Transverse colon (tissue), 4 donors: Measurements from ENCODE around the gene PTPN4. TPM values are rescaled to one million over a fixed set of nuclear protein-coding genes. Genes with fewer than 3 reads are reported as not detected.

Experiments used
- DNase-seq: peaks from one replicate; pipeline ENCODE4 v3.0.0-alpha.2; 2019
- H3K27ac ChIP-seq, 4 donors: fragments of 200-600 bp; sonication (generic); 2 replicates each; pipeline ENCODE4 v1.5.1; 2016 to 2018; ENCODE audit warnings: inconsistent platforms in 4 of 4
- H3K27me3 ChIP-seq: fragments of 200-600 bp; sonication (generic); 2 replicates; pipeline ENCODE4 v1.5.1; 2017; ENCODE audit warnings: inconsistent platforms
- H3K36me3 ChIP-seq, 4 donors: fragments of 200-600 bp; sonication (generic); 2 replicates each; pipeline ENCODE4 v1.5.1; 2017 to 2019; ENCODE audit warnings: inconsistent platforms in 4 of 4
- H3K4me1 ChIP-seq, 4 donors: fragments of 200-600 bp; sonication (generic); 2 replicates each; pipeline ENCODE4 v1.5.1; 2017 to 2020; ENCODE audit warnings: inconsistent platforms in 4 of 4
- H3K4me3 ChIP-seq, 4 donors: fragments of 200-600 bp; sonication (generic); 1 replicate in 1 of 4; 2 replicates in 3 of 4; pipeline versions ENCODE4 v1.5.1 to v1.6.1; 2017 to 2019; ENCODE audit warnings: inconsistent platforms in 4 of 4
- H3K9me3 ChIP-seq, 2 donors: fragments of 200-600 bp; sonication (generic); 2 replicates each; pipeline ENCODE4 v1.5.1; 2017 to 2019; ENCODE audit warnings: inconsistent platforms in 2 of 2
- CTCF ChIP-seq, 5 experiments: fragments of 200-600 bp in 3 of 5; fragments of 450-650 bp in 2 of 5; sonication (generic) in 3 of 5; IDR thresholded peaks; 1 replicate in 2 of 5; 2 replicates in 3 of 5; pipeline ENCODE4 v1.5.1; 2016 to 2017; ENCODE audit warnings: antibody characterized with exemption in 5 of 5, inconsistent platforms in 3 of 5, mild to moderate bottlenecking in 2 of 5, moderate library complexity in 1 of 5
- EP300 ChIP-seq: sonication (generic); formaldehyde crosslinking; IDR thresholded peaks from one replicate; pipeline ENCODE4 v1.6.1; 2017; ENCODE audit warnings: antibody characterized with exemption, low read depth
- POLR2A ChIP-seq: fragments of 450-650 bp; IDR thresholded peaks from one replicate; pipeline ENCODE4 v1.6.1; 2016; ENCODE audit warnings: antibody characterized with exemption, mild to moderate bottlenecking, moderate library complexity
- POLR2AphosphoS5 ChIP-seq, 3 donors: sonication (generic); formaldehyde crosslinking; IDR thresholded peaks; one replicate each; pipeline ENCODE4 v1.6.1; 2016; ENCODE audit warnings: antibody characterized with exemption in 3 of 3
- WGBS, 2 donors: methylation state at CpG; one replicate each; pipeline ENCODE4 v1.1.5; 2018; ENCODE audit warnings: low coverage in 1 of 2; 5-methylcytosine and 5-hydroxymethylcytosine counted together
- in situ Hi-C, 4 donors: fragments of 200-750 bp; cut with MboI; loops; one replicate each; pipeline versions ENCODE4 v1.15.0 to v1.15.1; 2017; ENCODE audit warnings: low sequenced_read_pairs in 3 of 4, low pct_ligation_motif_present in 1 of 4, low pct_unique_long_range_greater_than_20kb in 1 of 4
- intact Hi-C: fragments of 100-400 bp; cut with DNase I; formaldehyde crosslinking; loops from one replicate; pipeline ENCODE4 v1.15.1; 2023; ENCODE audit warnings: low total_unique reads
- total RNA-seq, 4 donors: library from RNA; depleted of rRNA; stranded (reverse); fragments of >200 nt; gene quantifications; one replicate each; pipeline ENCODE4 v1.1.0, GENCODE V29; 2016

Gene PTPN4
- total RNA-seq, 4 donors from 2014 or later: 18.7 to 46.6 (median 25.8) TPM

GRCh38 chr2:119958670-119959268 lies 199.0 kb downstream of the PTPN4 start:
- intact Hi-C loops: no loop called here
- Histone ChIP-seq H3K36me3 (peaks cover 0 to 34% (median 11%) of the 10 kb centered on the region in 4 donors), H3K27ac (no peak overlapping the region), H3K9me3 (no peaks in the 10 kb centered on the region), H3K27me3 (no peaks in the 10 kb centered on the region), H3K4me3 (no peak overlapping the region), H3K4me1 (no peaks in the 10 kb centered on the region)
- DNase-seq: no peak
- in situ Hi-C loops: no loop called here
- no peak for TF ChIP-seq CTCF (IDR thresholded peaks at IDR 0.05)

- 63 to 68% methylated on average over 2 of the region's 2 CpGs for WGBS, 2 donors
- in situ Hi-C loops (no loop called here), intact Hi-C loops (no loop called here)
- H3K4me1 ChIP-seq: no peaks in the 10 kb centered on the region
- H3K9me3 ChIP-seq: no peaks in the 10 kb centered on the region
- no peak overlapping the region for H3K4me3 ChIP-seq
- DNase-seq: no peak
- peaks cover 0 to 20% (median 5%) of the 10 kb centered on the region in 4 donors for H3K36me3 ChIP-seq
- TF ChIP-seq EP300 (no peak), POLR2A (no peak), POLR2AphosphoS5 (IDR thresholded peaks at IDR 0.05) (no peak), CTCF (IDR thresholded peaks at IDR 0.05) (no peak)
- H3K27ac ChIP-seq: no peak overlapping the region
- H3K27me3 ChIP-seq: no peaks in the 10 kb centered on the region
Observed at GRCh38 chr2:119960821-119961220, 201.1 kb downstream of the PTPN4 start.

- in situ Hi-C loops: no loop called here
- intact Hi-C loops: no loop called here
- Histone ChIP-seq H3K4me3 (no peak overlapping the region), H3K36me3 (no peaks in the 10 kb centered on the region), H3K9me3 (no peaks in the 10 kb centered on the region), H3K4me1 (peaks cover 0 to 25% (median 0%) of the 10 kb centered on the region in 4 donors), H3K27me3 (no peaks in the 10 kb centered on the region), H3K27ac (peak overlapping the region; percentile 48 to 73 (median 56))
- DNase-seq: no peak
- TF ChIP-seq EP300 (no peak), POLR2A (no peak), POLR2AphosphoS5 (IDR thresholded peaks at IDR 0.05) (no peak), CTCF (IDR thresholded peaks at IDR 0.05) (no peak)
Observed at GRCh38 chr2:119981896-119982295, 222.2 kb downstream of the PTPN4 start.

- in situ Hi-C loops: no loop called here
- Histone ChIP-seq H3K27ac (peak overlapping the region; percentile 48 to 73 (median 56)), H3K36me3 (no peaks in the 10 kb centered on the region), H3K4me3 (no peak overlapping the region), H3K27me3 (no peaks in the 10 kb centered on the region), H3K4me1 (peaks cover 0 to 25% (median 0%) of the 10 kb centered on the region in 4 donors), H3K9me3 (no peaks in the 10 kb centered on the region)
- no peak for DNase-seq
- intact Hi-C loops: no loop called here
- WGBS, 2 donors: 25 to 48% methylated on average over 2 of the region's 2 CpGs
- no peak for TF ChIP-seq EP300
- TF ChIP-seq POLR2AphosphoS5 (IDR thresholded peaks at IDR 0.05): no peak
- no peak for TF ChIP-seq POLR2A
- TF ChIP-seq CTCF (IDR thresholded peaks at IDR 0.05): no peak
Observed at GRCh38 chr2:119982506-119982905, 222.8 kb downstream of the PTPN4 start.
